ENCODE data around the gene FANCD2OS. TPM values are rescaled to one million over a fixed set of nuclear protein-coding genes. Genes with fewer than 3 reads are reported as not detected.

The FANCD2OS gene
- total RNA-seq, 4 donors from 2014 or later, result not detected

GRCh38 chr3:10154335-10155122 is 46.5 kb upstream of the FANCD2OS start:
- H3K27ac ChIP-seq, result no peak overlapping the region
- in situ Hi-C loops (cut with MboI; ENCODE audit: low pct_ligation_motif_present in 1 of 4, low pct_unique_long_range_greater_than_20kb in 1 of 4, low sequenced_read_pairs in 3 of 4), result no loop called here
- no peak overlapping the region for H3K4me3 ChIP-seq
- no peaks in the 10 kb centered on the region for H3K4me1 ChIP-seq
- intact Hi-C loops (cut with DNase I; ENCODE audit: low total_unique reads), result no loop called here
- WGBS, 2 donors (ENCODE audit: low coverage in 1 of 2), result 88 to 90% methylated on average over 9 to 14 of the region's 14 CpGs
- no peak for DNase-seq
- no peaks in the 10 kb centered on the region for H3K9me3 ChIP-seq
- no peaks in the 10 kb centered on the region for H3K27me3 ChIP-seq
- no peak for TF ChIP-seq POLR2A (IDR thresholded peaks at IDR 0.05)
- peaks cover 0 to 30% (median 12%) of the 10 kb centered on the region in 4 donors for H3K36me3 ChIP-seq

GRCh38 chr3:10150987-10151386 is 42.9 kb upstream of the FANCD2OS start:
- H3K4me3 ChIP-seq, result no peak overlapping the region
- H3K27ac ChIP-seq, result no peak overlapping the region
- peaks cover 0 to 42% (median 19%) of the 10 kb centered on the region in 4 donors for H3K36me3 ChIP-seq
- no peak for DNase-seq
- intact Hi-C loops (cut with DNase I; ENCODE audit: low total_unique reads), result no loop called here
- no peak for TF ChIP-seq POLR2A (IDR thresholded peaks at IDR 0.05)
- no peak for TF ChIP-seq POLR2AphosphoS5 (IDR thresholded peaks at IDR 0.05)
- TF ChIP-seq, protein P1, sequence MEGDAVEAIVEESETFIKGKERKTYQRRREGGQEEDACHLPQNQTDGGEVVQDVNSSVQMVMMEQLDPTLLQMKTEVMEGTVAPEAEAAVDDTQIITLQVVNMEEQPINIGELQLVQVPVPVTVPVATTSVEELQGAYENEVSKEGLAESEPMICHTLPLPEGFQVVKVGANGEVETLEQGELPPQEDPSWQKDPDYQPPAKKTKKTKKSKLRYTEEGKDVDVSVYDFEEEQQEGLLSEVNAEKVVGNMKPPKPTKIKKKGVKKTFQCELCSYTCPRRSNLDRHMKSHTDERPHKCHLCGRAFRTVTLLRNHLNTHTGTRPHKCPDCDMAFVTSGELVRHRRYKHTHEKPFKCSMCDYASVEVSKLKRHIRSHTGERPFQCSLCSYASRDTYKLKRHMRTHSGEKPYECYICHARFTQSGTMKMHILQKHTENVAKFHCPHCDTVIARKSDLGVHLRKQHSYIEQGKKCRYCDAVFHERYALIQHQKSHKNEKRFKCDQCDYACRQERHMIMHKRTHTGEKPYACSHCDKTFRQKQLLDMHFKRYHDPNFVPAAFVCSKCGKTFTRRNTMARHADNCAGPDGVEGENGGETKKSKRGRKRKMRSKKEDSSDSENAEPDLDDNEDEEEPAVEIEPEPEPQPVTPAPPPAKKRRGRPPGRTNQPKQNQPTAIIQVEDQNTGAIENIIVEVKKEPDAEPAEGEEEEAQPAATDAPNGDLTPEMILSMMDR (IDR thresholded peaks at IDR 0.05), result no peak
- TF ChIP-seq EP300 (IDR thresholded peaks at IDR 0.05; ENCODE audit: low read depth), result no peak
- in situ Hi-C loops (cut with MboI; ENCODE audit: low pct_ligation_motif_present in 1 of 4, low pct_unique_long_range_greater_than_20kb in 1 of 4, low sequenced_read_pairs in 3 of 4), result no loop called here
- WGBS, 2 donors (ENCODE audit: low coverage in 1 of 2), result 75% methylated on average over 6 of the region's 6 CpGs; no CpG with 5 or more reads in 1 of the 2 donors
- no peaks in the 10 kb centered on the region for H3K4me1 ChIP-seq
- H3K9me3 ChIP-seq, result no peaks in the 10 kb centered on the region
- no peaks in the 10 kb centered on the region for H3K27me3 ChIP-seq

GRCh38 chr3:10149226-10149625 is 41.2 kb upstream of the FANCD2OS start:
- intact Hi-C loops (cut with DNase I; ENCODE audit: low total_unique reads), result no loop called here

DNA sequence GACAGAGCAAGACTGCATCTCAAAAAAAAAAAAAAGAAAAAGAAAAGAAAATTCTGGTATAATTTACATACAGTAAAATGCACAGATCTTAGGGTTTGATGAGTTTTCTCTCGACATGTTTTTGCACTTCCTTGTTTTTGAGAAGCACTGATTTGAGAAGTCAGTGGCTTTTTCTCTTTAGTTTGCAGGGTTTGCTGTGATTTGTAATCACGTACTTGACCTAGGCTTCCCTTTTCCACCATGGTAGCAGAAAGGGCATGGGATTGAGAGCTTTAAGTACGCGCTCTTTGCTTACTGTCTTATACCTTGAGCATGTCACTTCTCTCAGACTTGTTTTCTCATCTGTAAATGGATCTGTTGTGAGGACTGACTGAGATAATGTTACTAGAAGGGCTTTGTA is 37.6 kb upstream of the FANCD2OS start:
- no peak for DNase-seq
- Histone ChIP-seq H3K36me3 (peaks cover 0 to 33% (median 10%) of the 10 kb centered on the region in 4 donors), H3K4me3 (no peak overlapping the region), H3K4me1 (peaks cover 16 to 40% (median 26%) of the 10 kb centered on the region in 4 donors), H3K27ac (no peak overlapping the region), H3K27me3 (no peaks in the 10 kb centered on the region), H3K9me3 (no peaks in the 10 kb centered on the region)
- in situ Hi-C loops (cut with MboI; ENCODE audit: low pct_ligation_motif_present in 1 of 4, low pct_unique_long_range_greater_than_20kb in 1 of 4, low sequenced_read_pairs in 3 of 4) (no loop called here), intact Hi-C loops (cut with DNase I; ENCODE audit: low total_unique reads) (no loop called here)
- TF ChIP-seq, protein P1 (IDR thresholded peaks at IDR 0.05), result no peak
- no peak for TF ChIP-seq POLR2AphosphoS5 (IDR thresholded peaks at IDR 0.05)
- no peak for TF ChIP-seq EP300 (IDR thresholded peaks at IDR 0.05; ENCODE audit: low read depth)
- TF ChIP-seq POLR2A (IDR thresholded peaks at IDR 0.05), result no peak
- WGBS, 2 donors (ENCODE audit: low coverage in 1 of 2), result 72 to 81% methylated on average over 2 to 4 of the region's 4 CpGs

More at GRCh38 chr3:10149226-10149625, 41.2 kb upstream of the FANCD2OS start:
- H3K4me3 ChIP-seq, result no peak overlapping the region
- H3K4me1 ChIP-seq, result peaks cover 3 to 17% (median 7%) of the 10 kb centered on the region in 4 donors
- H3K27ac ChIP-seq, result no peak overlapping the region
- DNase-seq, result no peak
- no peaks in the 10 kb centered on the region for H3K9me3 ChIP-seq
- H3K36me3 ChIP-seq, result peaks cover 0 to 46% (median 19%) of the 10 kb centered on the region in 4 donors
- in situ Hi-C loops (cut with MboI; ENCODE audit: low pct_ligation_motif_present in 1 of 4, low pct_unique_long_range_greater_than_20kb in 1 of 4, low sequenced_read_pairs in 3 of 4), result no loop called here
- 84% methylated on average over 8 of the region's 8 CpGs; no CpG with 5 or more reads in 1 of the 2 donors for WGBS, 2 donors (ENCODE audit: low coverage in 1 of 2)
- TF ChIP-seq POLR2AphosphoS5 (IDR thresholded peaks at IDR 0.05) (no peak), POLR2A (IDR thresholded peaks at IDR 0.05) (no peak), EP300 (IDR thresholded peaks at IDR 0.05; ENCODE audit: low read depth) (no peak)
- TF ChIP-seq, protein P1 (IDR thresholded peaks at IDR 0.05), result no peak
- H3K27me3 ChIP-seq, result no peaks in the 10 kb centered on the region

Data from transverse colon (tissue), 4 donors.